HL-60/S4 treated with phorbol 12-myristate 13-acetate at 8.2 ng/mL for 4 days and 3 days (cell line): ENCODE results near the gene RRAGD.
"Not testable (repeated sequence)": the region's sequence is repeated elsewhere in the genome, so short reads cannot be mapped to it uniquely, and the experiment has no call there.

Experiments used
- in situ Hi-C: fragments of 300-500 bp; cut with MboI; formaldehyde crosslinking; loops from 2 replicates; pipeline ENCODE4 v1.15.0; 2022; ENCODE audit warnings: low sequenced_read_pairs

RRAGD gene

DNA sequence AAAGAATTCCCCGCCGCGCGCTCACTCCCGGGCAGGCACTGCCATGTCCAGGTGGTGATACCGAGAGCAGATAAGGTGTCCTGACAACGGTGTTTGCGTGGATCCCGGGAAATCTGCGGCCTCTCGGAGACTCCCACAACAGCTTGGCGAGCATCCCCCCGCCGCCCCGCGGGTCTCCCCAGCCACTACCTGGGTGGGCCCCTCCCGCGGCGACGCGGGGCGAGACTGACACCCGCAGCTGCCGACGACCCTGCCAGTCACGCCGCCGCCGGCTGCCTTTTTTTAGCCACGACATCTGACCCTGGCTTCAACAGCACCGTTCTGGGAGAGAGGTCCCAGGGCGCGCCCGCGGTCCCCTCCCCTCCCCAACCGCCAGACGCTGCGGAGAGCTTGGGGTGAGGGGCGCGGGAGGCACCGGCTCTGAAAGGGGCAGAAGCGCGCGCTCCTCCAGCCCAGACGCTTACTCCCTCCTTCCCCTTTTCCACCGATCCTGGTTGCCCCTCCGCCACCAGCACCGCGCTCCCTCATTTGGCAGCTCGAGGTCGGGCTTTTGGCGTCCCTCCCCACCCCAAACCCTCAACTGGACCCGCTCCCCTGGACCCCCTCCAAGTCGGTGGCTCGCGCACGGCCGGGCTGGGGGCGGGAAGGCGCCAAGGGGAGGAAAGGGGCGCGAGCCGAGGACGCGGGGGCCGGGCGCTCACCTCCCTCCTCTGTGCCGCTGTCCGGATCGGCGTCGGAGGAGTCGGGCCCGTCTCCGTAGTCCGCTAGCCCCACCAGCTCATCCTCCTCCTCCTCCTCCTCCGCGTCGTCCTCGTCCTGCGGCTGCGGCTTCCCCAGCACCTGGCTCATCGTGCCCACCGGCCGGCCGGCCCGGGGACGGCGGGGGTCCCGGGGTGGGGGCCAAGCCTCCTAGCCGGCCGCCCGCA, 665 bp downstream of the RRAGD start:
- in situ Hi-C loops = no loop called here

GRCh38 chr6:89410788-89411144, 1.3 kb downstream of the RRAGD start:
- in situ Hi-C loops = no loop called here

DNA sequence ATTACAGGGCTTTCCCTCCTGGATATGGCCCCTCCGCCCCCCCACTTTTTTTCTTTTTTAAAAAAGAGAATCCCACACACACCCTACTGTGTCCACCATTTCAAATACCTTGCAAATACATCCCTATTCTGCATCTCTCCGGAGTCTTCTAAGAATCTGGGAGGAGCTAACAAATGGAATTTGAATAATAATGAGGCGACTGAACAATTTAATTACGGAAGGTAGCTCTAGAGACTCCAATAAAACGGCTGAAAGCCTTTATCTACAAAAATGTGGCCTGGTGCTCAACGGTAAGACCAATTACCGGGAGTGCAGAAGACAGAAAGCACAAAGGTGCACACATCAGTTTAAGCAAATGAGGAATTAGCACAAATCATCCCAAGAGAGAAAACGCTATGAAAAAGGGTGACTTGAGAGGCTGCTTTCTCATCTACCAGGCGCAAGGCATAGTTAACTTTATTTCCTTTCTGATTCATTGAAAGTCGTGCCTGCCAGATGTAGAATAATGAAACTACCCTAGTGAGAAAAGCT, 1.8 kb downstream of the RRAGD start:
- in situ Hi-C loops = no loop called here

DNA sequence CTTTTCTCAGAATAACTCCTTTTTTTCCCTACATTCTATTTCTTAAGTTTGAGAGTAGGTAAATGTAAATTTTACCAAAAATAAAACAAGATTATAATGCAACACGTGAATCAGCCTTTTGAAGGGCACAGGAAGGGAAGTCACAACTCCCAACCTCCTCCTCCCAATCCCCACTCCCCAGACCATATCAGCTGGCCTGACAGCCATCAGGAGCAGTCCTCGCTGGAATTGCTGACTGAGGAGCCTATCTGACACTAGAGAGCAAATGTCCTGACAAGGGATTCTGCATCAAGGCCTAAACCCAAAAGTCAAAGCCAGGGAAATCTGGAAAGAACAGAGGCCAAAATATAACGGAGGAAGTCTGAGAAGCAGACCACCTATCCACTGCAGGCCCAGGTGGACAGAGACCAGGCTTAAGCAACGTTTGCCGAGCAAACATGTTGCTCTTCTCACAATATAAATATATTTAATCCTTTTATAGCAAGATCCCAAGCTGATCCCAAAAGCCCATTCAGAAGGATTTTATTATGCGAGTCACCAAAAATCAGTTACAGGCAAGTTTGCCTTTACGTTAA, 2.5 kb downstream of the RRAGD start:
- in situ Hi-C loops = no loop called here

DNA sequence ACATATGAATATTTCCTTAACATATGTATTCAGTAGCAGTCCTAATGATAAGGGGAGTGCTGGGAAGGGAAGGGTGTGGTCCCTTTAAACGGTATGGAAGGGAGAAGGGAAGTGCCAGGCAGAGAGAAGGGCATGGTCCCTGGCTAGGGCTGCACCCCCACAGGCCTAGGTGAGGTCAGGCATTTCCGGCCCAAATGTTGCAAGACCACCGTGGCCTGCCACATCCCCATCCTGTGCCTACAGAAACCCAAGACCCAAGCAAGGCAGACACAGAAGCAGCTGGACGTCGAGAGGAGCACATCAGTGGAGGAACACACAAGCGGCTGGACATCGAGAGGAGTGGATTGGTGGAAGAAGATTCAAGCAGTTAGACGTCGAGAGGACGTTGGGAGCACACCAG, 5.9 kb downstream of the RRAGD start:
- in situ Hi-C loops = no loop called here

DNA sequence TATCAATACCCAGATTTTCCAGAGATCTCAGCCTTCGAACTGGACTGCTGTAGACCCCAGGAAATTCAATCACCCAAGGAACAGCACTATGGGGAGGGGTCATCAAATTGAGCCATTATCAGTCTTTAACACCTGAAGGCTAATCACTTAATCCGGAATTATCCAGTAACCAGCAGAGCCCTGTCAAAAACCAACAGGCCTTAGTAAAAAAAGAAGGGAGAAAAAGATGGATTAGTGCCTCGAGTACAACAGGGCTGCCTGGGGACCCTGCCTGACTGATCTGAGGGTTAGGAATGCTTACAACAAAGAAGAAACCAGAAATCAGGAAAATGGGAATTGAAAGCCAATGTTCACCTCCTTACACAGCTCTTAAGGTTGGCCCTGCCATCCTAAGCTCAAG, 7.6 kb downstream of the RRAGD start:
- in situ Hi-C loops = no loop called here

DNA sequence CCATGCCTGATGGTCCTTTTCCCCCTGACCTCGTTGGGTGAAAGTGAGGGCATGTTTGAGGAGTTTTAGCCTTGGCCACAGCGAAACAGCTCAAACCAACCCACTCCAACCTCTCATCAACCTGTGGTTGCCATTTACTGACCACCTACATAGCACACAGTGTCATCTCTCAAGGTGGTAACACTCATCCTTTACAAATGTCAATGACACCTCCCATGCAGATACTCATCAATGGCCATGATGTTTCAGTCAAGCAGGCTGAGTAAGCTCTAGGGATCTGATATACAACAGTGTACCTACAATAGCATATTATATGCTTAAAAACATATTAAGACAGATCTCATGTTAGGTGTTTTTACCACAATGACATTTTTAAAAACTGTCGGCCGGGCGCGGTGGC, 9.3 kb downstream of the RRAGD start:
- in situ Hi-C loops = no loop called here

DNA sequence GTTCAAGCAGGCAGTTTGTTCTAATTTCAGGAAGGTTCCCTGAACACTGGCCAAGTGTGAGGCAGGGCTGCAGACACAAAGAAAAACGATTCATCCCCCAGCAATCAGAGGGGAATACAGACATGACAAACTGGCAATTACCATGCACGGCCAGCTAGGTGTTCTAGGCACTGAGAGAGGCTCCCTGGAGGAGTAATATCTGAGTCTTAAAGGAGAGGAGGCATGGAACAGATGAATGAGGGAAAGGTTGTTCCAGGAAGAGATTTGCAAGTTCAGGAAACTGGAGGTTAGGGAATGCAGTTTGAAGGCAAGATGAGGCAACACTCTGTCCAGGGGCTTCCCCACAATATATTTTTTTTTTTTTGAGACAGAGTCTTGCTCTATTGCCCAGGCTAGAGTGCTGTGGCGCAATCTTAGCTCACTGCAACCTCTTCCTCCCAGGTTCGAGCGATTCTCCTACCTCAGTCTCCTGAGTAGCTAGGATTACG, 11.1 kb downstream of the RRAGD start:
- in situ Hi-C loops = no loop called here

DNA sequence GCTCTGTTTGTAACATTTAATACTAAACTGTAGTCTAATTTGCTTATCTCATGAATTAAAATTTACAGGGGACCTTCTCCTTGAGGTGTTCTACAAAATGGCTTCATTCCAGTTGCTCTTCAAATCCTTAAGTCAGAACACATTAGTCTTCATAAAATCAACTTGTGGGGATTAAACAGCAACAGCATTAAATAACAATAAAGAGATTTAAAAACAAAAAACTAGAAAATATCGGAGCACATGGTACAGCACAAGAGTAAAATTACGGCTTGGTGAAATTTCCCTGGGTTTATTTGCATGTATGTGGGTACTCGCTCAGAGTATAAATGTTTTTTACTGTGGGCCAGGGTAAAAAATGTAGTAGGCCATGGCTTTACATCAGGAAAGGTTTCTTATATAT, 12.0 kb downstream of the RRAGD start:
- in situ Hi-C loops = no loop called here

DNA sequence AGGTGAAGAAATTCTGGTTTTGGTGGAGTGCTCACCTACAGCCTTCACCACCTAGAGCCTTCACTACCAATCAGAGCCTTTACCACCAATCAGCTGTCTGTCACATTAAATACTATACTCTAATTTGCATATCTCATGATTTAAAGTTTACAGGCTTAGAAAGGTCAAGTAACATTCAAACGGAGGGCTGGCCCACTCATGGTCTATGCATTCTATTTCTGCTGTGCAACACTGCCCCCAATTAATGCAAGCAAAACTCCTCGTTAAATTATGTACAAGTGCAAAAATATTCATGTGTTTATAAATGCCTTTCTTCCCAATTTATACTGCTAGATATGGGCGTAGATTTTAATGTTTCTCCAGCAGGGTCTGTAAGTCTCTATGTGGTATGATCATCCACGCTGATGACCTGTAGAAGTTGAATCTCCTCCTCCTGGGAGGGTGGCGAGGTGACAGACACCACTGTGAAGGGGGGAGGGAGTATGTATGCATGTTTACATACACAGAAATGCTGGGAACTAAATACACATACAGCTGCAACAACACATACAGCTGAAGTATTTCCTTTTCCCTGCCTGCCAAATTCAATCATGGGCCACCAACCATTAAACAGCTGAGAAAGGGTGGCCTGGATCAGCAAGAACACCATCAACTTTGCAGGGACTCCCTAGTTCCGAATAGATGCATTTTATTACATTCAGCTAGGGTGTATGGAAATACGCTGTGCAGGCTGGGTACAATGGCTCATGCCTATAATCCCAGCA, 13.1 kb downstream of the RRAGD start:
- in situ Hi-C loops = no loop called here

DNA sequence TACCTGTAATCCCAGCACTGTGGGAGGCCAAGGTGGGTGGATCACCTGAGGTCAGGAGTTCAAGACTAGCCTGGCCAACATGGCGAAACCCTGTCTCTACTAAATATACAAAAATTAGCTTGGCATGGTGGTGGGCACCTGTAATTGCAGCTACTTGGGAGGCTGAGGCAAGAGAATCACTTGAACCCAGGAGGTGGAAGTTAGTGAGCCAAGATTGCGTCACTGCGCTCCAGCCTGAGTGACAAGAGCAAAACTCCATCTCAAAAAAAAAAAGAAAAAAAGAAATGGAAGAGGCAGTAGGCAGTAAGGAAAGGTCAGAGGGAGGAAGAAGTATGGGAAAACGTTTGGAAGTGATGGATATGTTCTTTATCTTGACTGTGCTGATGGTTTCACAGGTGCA, 14.2 kb downstream of the RRAGD start:
- in situ Hi-C loops = not testable (repeated sequence)

DNA sequence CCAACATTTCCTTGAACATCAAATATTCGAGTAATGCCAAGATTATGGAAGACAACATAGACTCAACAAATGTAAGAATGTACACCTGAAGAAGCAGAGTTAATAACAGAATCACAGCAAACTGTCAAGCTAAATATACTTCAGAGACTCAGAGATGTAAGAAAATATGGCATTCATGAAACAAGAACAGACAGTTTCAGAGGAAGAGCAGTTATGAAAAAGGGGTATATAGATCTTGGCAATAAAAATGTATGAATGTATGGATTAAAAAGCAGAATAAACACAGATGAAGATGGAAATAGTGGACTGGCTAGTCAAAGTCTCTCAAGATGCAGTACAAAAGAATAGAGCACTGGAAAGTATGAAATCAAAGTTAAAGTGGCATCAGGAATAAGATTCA, 18.4 kb downstream of the RRAGD start:
- in situ Hi-C loops = no loop called here

DNA sequence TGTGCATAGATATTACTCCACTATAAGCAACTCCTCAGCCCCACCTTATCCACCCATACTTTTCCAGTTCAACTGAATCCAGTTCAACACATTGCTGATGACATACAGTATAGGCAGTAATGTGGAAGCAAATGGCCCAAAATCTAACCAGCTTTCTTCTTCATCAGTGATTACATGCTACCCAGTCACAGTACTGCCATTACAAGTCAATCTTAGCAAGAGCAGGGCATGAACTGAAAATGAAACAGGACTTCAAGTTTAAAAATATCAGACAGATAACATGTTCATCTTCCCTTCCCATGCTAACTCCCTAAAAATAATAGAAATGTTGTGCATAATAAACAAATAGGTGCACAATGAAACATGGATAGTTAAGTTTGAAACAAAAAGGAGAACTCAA, 19.2 kb downstream of the RRAGD start:
- in situ Hi-C loops = no loop called here

- in situ Hi-C loops = no loop called here
These were observed 23.2 kb downstream of the RRAGD start for GRCh38 chr6:89388846-89389245.

DNA sequence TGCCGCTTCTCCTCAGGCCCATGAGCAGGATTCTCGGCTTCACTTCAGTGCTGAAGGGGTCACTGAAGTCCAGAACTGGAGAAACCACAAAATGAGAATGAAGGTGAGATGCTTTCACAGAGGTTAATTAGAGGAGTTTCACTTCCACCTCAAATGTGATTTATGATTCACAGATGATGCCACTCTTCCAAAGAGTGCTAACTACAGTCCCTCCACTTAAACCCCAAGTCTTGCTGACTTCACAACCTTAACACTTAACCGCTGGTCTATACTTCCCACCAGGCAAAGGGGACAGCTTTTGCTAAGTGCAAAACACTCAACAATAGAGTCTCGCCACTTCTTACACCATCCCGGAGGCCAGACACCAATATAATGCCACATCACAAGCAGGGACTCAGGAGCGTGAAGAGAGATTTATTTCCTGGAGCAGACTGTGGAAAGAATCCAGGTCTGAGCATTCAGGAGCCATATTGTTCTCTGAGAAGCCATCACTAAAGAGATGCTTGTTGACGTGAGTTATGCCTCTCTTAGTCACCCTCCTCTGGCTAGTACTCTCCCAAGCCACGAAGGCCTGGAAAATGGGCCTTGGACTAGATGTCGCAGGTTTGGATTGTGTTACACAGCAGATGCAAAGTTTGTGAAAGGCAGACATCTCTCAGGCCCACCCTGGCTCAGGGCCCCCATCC, 24.4 kb downstream of the RRAGD start:
- in situ Hi-C loops = no loop called here

GRCh38 chr6:89386917-89387491, 25.1 kb downstream of the RRAGD start:
- in situ Hi-C loops = no loop called here

GRCh38 chr6:89385846-89386245, 26.2 kb downstream of the RRAGD start:
- in situ Hi-C loops = no loop called here

DNA sequence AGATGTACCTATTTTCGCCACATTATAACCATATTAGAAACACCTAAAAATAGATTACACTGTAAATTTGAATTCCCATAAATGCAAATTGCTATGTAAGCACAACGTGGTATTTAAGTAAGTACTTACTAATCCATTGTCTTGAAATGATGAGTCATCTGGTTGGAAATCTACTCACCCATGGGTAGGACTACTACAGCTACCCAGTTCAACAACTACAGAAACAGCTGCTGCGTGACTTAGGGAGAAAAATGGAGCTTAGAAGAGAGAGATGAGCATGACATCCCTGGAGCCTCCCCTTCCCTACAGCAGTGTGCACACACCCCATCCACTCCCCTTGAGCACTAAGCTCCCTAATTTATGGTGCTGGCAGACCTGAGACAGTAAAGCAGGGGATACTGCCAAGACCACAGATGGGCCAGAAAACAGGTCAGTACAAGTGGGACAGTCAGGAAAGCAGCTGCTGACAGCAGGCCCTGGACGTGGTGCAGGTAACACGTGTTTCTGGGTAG, 26.9 kb downstream of the RRAGD start:
- in situ Hi-C loops = no loop called here

- in situ Hi-C loops = no loop called here
These were observed 31.0 kb downstream of the RRAGD start for GRCh38 chr6:89381031-89381430.

DNA sequence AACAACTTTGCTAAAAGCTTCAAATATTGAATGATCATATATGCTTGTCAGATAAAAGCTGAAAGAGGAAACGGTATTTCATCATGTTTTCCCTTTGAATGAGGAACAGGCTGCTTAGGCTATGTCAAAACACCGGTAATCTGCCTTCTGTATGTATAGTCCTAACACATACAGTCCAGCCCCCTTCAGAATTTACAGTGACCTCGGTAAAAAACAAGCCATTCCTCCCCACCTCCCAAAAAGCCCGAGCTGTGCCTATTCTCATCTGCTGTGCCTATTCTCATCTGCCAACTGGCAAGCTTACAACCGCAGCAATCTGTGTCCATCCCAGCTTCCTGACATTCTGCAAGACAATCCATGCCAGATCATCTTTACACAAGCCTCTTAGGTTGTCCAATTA, 32.8 kb downstream of the RRAGD start:
- in situ Hi-C loops = no loop called here
